ENCODE measurements around the gene SEPTIN11.

GRCh38 chr4:76954489-76954888, 4.9 kb downstream of the SEPTIN11 start:
- TF ChIP-seq EZH2 (IDR thresholded peaks at IDR 0.05; ENCODE audit: low read length) (no peak), CTCF (optimal IDR thresholded peaks at IDR 0.05 in 1 of 3, IDR thresholded peaks at IDR 0.05 in 1 of 3, conservative IDR thresholded peaks at IDR 0.05 in 1 of 3; ENCODE audit: extremely low read depth in 1 of 3, insufficient read depth in 2 of 3, low read length in 3 of 3) (no peak)

Measured in keratinocyte (primary cell).